Measurements from ENCODE around the gene FOXI1.
A peak's percentile ranks its signal among the peaks of the same experiment; 100 is the strongest.
"Not testable (repeated sequence)": the region's sequence is repeated elsewhere in the genome, so short reads cannot be mapped to it uniquely, and the experiment has no call there.

The FOXI1 gene

GRCh38 chr5:170132269-170132975 is 26.7 kb downstream of the FOXI1 start:
- DNase-seq = peak; percentile 87

GRCh38 chr5:170132976-170133448 is 27.3 kb downstream of the FOXI1 start:
- DNase-seq = no peak

- DNase-seq = no peak
These were observed 30.2 kb downstream of the FOXI1 start for GRCh38 chr5:170135796-170136490.

GRCh38 chr5:170136506-170136905 is 30.8 kb downstream of the FOXI1 start:
- no peak for DNase-seq

- DNase-seq = no peak
These were observed 32.1 kb downstream of the FOXI1 start for GRCh38 chr5:170137694-170138214.

- DNase-seq = no peak
These were observed 32.6 kb downstream of the FOXI1 start for GRCh38 chr5:170138273-170138672.

- DNase-seq = no peak
These were observed 34.2 kb downstream of the FOXI1 start for GRCh38 chr5:170139786-170140335.

GRCh38 chr5:170141196-170141595 is 35.5 kb downstream of the FOXI1 start:
- DNase-seq = not testable (repeated sequence)

GRCh38 chr5:170141636-170142035 is 35.9 kb downstream of the FOXI1 start:
- DNase-seq = no peak

GRCh38 chr5:170142196-170142595 is 36.5 kb downstream of the FOXI1 start:
- DNase-seq = no peak

GRCh38 chr5:170143091-170143490 is 37.4 kb downstream of the FOXI1 start:
- no peak for DNase-seq

- DNase-seq = no peak
These were observed 38.0 kb downstream of the FOXI1 start for GRCh38 chr5:170143710-170144109.

- no peak for DNase-seq
These were observed 38.8 kb downstream of the FOXI1 start for GRCh38 chr5:170144286-170145023.

GRCh38 chr5:170145462-170145861 is 39.8 kb downstream of the FOXI1 start:
- DNase-seq = no peak

- DNase-seq = no peak
These were observed 41.5 kb downstream of the FOXI1 start for GRCh38 chr5:170147051-170147752.

- DNase-seq = no peak
These were observed 42.1 kb downstream of the FOXI1 start for GRCh38 chr5:170147753-170148264.

- DNase-seq = no peak
These were observed 42.9 kb downstream of the FOXI1 start for GRCh38 chr5:170148430-170149205.

- DNase-seq = no peak
These were observed 43.5 kb downstream of the FOXI1 start for GRCh38 chr5:170149206-170149515.

GRCh38 chr5:170150713-170151096 is 45.0 kb downstream of the FOXI1 start:
- no peak for DNase-seq

- no peak for DNase-seq
These were observed 45.6 kb downstream of the FOXI1 start for GRCh38 chr5:170151097-170151831.

GRCh38 chr5:170152767-170153166 is 47.1 kb downstream of the FOXI1 start:
- no peak for DNase-seq
